GM12878 (cell line): ENCODE measurements around the gene NR1D1. TPM values are rescaled to one million over a fixed set of nuclear protein-coding genes. Genes with fewer than 3 reads are reported as not detected.
A peak's percentile ranks its signal among the peaks of the same experiment; 100 is the strongest.

ENCODE experiments used
- ATAC-seq: fragments of 200-7000 bp; cut with Tn5 transposase; 3 replicates; pipeline ENCODE4 v1.9.1; 2020; ENCODE audit warnings: mild to moderate bottlenecking, moderate library complexity
- BruUV-seq: library from RNA; stranded (reverse); fragments of 400-500 nt; replicated peaks from 2 replicates; lab custom pipeline; 2021; lab: Mats Ljungman, UMichigan
- CTCF ChIA-PET: fragments of 300-600 bp; sonication (Branson Sonifier 250); formaldehyde crosslinking; extraction: SDS; loops from one replicate; lab custom pipeline; 2021; ENCODE audit warnings: inconsistent platforms; lab: Yijun Ruan, JAX
- POLR2A ChIA-PET: fragments of 350-600 bp; formaldehyde crosslinking; extraction: SDS; loops from one replicate; lab custom pipeline; 2021; ENCODE audit warnings: inconsistent platforms; lab: Charles Lee
- RAD21 ChIA-PET: fragments of 300-600 bp; sonication (Branson Sonifier 250); formaldehyde crosslinking; loops from one replicate; lab custom pipeline; 2023; ENCODE audit warnings: antibody characterized with exemption; ENCODE audit not compliant: unreplicated experiment; lab: Charles Lee
- SMC1A ChIA-PET: fragments of 300-600 bp; sonication (Branson Sonifier 250); formaldehyde crosslinking; loops from one replicate; lab custom pipeline; 2023; ENCODE audit not compliant: unreplicated experiment, uncharacterized antibody; lab: Charles Lee
- DNase-seq: peaks from one replicate; pipeline ENCODE4 v3.0.0-alpha.2; 2011; ENCODE audit warnings: low read depth, low spot score
- FAIRE-seq: peaks from 3 replicates; lab custom pipeline; 2011; peaks lifted over from hg19 to GRCh38; lab: Jason Lieb, UNC
- H2AFZ ChIP-seq: 2 replicates; pipeline ENCODE4 v1.6.0; 2011; ENCODE audit warnings: low read depth, low read length, control low read depth; ENCODE audit not compliant: control insufficient read depth
- H3K27ac ChIP-seq: 2 replicates; pipeline ENCODE4 v1.5.1; 2011; ENCODE audit warnings: control low read depth; ENCODE audit not compliant: control insufficient read depth, insufficient read depth
- H3K27me3 ChIP-seq, 2 experiments: replicated peaks in 1 of 2; 2 replicates each; pipeline versions ENCODE4 v1.6.0 to v1.6.1; 2011; ENCODE audit warnings: low read length in 1 of 2; ENCODE audit not compliant: control insufficient read depth in 2 of 2, insufficient read depth in 2 of 2
- H3K36me3 ChIP-seq, 2 experiments: 2 replicates each; pipeline ENCODE4 v1.5.1; 2011; ENCODE audit warnings: low read length in 1 of 2; ENCODE audit not compliant: control insufficient read depth in 2 of 2, insufficient read depth in 2 of 2
- H3K4me1 ChIP-seq: 2 replicates; pipeline ENCODE4 v1.6.1; 2011; ENCODE audit warnings: mild to moderate bottlenecking, low read length, moderate library complexity, mixed read lengths; ENCODE audit not compliant: control insufficient read depth, insufficient read depth
- H3K4me2 ChIP-seq: 2 replicates; pipeline ENCODE4 v1.6.0; 2011; ENCODE audit warnings: control low read depth; ENCODE audit not compliant: control insufficient read depth, insufficient read depth
- H3K4me3 ChIP-seq: fragments of 200-600 bp; sonication (generic); 2 replicates; pipeline ENCODE4 v1.5.1; 2016
- H3K79me2 ChIP-seq: 2 replicates; pipeline ENCODE4 v1.6.0; 2011; ENCODE audit warnings: low read length; ENCODE audit not compliant: control insufficient read depth, insufficient read depth
- H3K9ac ChIP-seq: 2 replicates; pipeline ENCODE4 v1.8.0; 2011; ENCODE audit warnings: low read length, control low read depth, mixed read lengths; ENCODE audit not compliant: control insufficient read depth, insufficient read depth
- H3K9me3 ChIP-seq: replicated peaks from 3 replicates; pipeline ENCODE4 v1.5.1; 2011; ENCODE audit warnings: mild to moderate bottlenecking, low read length; ENCODE audit not compliant: control insufficient read depth, insufficient read depth
- H4K20me1 ChIP-seq: 2 replicates; pipeline ENCODE4 v1.6.0; 2011; ENCODE audit not compliant: control insufficient read depth, insufficient read depth
- BCL3 ChIP-seq: IDR thresholded peaks from 2 replicates; pipeline ENCODE4 v1.6.1; 2011; ENCODE audit warnings: borderline replicate concordance, low read depth, mild to moderate bottlenecking, moderate library complexity, low read length; ENCODE audit not compliant: insufficient read depth, poor library complexity, severe bottlenecking
- MTA3 ChIP-seq: IDR thresholded peaks from 2 replicates; pipeline ENCODE4 v1.6.1; 2012; ENCODE audit warnings: low read length, inconsistent platforms, borderline replicate concordance
- WGBS: methylation state at CpG from one replicate; pipeline ENCODE4 v1.1.6; 2016; ENCODE audit warnings: low lambda C conversion rate; ENCODE audit not compliant: insufficient replicate concordance, insufficient coverage; ENCODE audit errors: missing lambda C conversion rate; 5-methylcytosine and 5-hydroxymethylcytosine counted together
- in situ Hi-C: fragments of 300-500 bp; cut with MboI; formaldehyde crosslinking; loops from 9 replicates; pipeline ENCODE4 v1.14.3; 2018; ENCODE audit warnings: mixed read lengths
- intact Hi-C: fragments of 100-400 bp; cut with micrococcal nuclease; formaldehyde crosslinking; loops from one replicate; pipeline ENCODE4 v1.14.2; 2022; ENCODE audit not compliant: unreplicated experiment
- polyA plus RNA-seq, 11 experiments: library from polyadenylated mRNA; depleted of rRNA in 4 of 11; unstranded in 6 of 11; stranded (reverse) in 5 of 11; fragments of >200 nt; fragmentation: Nextera tagmentation in 4 of 11; fragmentation: Illumina TruSeq in 1 of 11; extraction: Ambion mirVana in 4 of 11; extraction: Trizol in 1 of 11; gene quantifications; 1 replicate in 1 of 11; 2 replicates in 10 of 11; pipeline versions ENCODE4 v1.2.1 to v1.2.3, GENCODE V29; 2011 to 2016; ENCODE audit warnings: inconsistent platforms in 2 of 11, missing spikeins in 2 of 11, low read depth in 1 of 11
- total RNA-seq, 4 experiments: library from RNA; depleted of rRNA in 3 of 4; stranded (reverse); fragments of >200 nt in 3 of 4; fragmentation: Illumina TruSeq in 1 of 4; extraction: Trizol in 1 of 4; gene quantifications; 2 replicates each; pipeline versions ENCODE4 v1.2.1 to v1.2.3, GENCODE V29; 2013 to 2021

Gene NR1D1
- total and polyA plus RNA-seq, 10 of the 15 experiments (the other 5 are each of a cell fraction or from before 2014, with no cell fraction given): 0.10 to 3.4 (median 0.94) TPM

- Histone ChIP-seq H3K27ac (no peak overlapping the region), H4K20me1 (no peaks in the 10 kb centered on the region), H3K4me2 (no peak overlapping the region), H3K4me3 (no peak overlapping the region), H3K79me2 (no peaks in the 10 kb centered on the region; the same call in 1 of the 2 replicates), H2AFZ (no peak overlapping the region), H3K27me3 (no peaks in the 10 kb centered on the region), H3K4me1 (peaks cover 11% of the 10 kb centered on the region), H3K36me3 (peaks cover 0 to 6% of the 10 kb centered on the region in 2 experiments; a peak in 3 of 4 replicates), H3K9ac (no peak overlapping the region), H3K9me3 (no peaks in the 10 kb centered on the region)
- intact Hi-C loops: no loop called here
- BruUV-seq: no TSS peak
- DNase-seq: no peak
- in situ Hi-C loops: no loop called here
- ChIA-PET SMC1A (no interaction called here), POLR2A (interaction anchor here (1.0 kb wide), 1 partner anchor 78 kb away, joined by 3 read pairs; no protein-coding TSS in a partner anchor), RAD21 (no interaction called here), CTCF (interaction anchor here (1.1 kb wide), 1 partner anchor 17 kb away, joined by 5 read pairs; no protein-coding TSS in a partner anchor)
- no peak for TF ChIP-seq MTA3
- peak; percentile 80 for TF ChIP-seq BCL3
- FAIRE-seq: no peak
- 76% methylated on average over 12 of the region's 18 CpGs for WGBS
- ATAC-seq: no peak
Measured at GRCh38 chr17:40091691-40092397, 8.5 kb downstream of the NR1D1 start.
